SU-DHL-6 (cell line): Measurements from ENCODE around the gene SCGB1D1.

Experiments used
- H2AFZ ChIP-seq: fragments of 200-600 bp; sonication (generic); 2 replicates; pipeline ENCODE4 v1.6.1; 2014; ENCODE audit warnings: low read depth, mild to moderate bottlenecking, moderate library complexity, mixed read lengths, antibody characterized with exemption, low read length; ENCODE audit not compliant: severe bottlenecking
- H3F3A ChIP-seq: fragments of 200-600 bp; shearing (Covaris generic); 2 replicates; pipeline ENCODE4 v1.6.0; 2016; ENCODE audit warnings: antibody characterized with exemption, mild to moderate bottlenecking; ENCODE audit not compliant: insufficient read depth
- H3K27ac ChIP-seq: fragments of 200-600 bp; sonication (generic); 2 replicates; pipeline ENCODE4 v1.5.1; 2016; ENCODE audit warnings: low read depth, mild to moderate bottlenecking, low read length, moderate library complexity, mixed read lengths
- H3K27me3 ChIP-seq: fragments of 200-600 bp; sonication (generic), shearing (Covaris generic); 2 replicates; pipeline ENCODE4 v1.6.0; 2014; ENCODE audit warnings: mild to moderate bottlenecking, low read length
- H3K36me3 ChIP-seq: fragments of 200-600 bp; sonication (generic); 2 replicates; pipeline ENCODE4 v1.6.1; 2014; ENCODE audit warnings: mild to moderate bottlenecking, low read length, mixed read lengths
- H3K4me2 ChIP-seq: fragments of 300-600, 200-600 bp; shearing (Covaris generic), sonication (generic); 2 replicates; pipeline ENCODE4 v1.6.0; 2014; ENCODE audit warnings: low read length, low read depth, mild to moderate bottlenecking; ENCODE audit not compliant: poor library complexity, severe bottlenecking
- H3K4me3 ChIP-seq: fragments of 200-600 bp; sonication (generic); 2 replicates; pipeline ENCODE4 v1.5.1; 2014; ENCODE audit warnings: antibody characterized with exemption, low read length, mild to moderate bottlenecking, mixed read lengths; ENCODE audit not compliant: insufficient read depth, poor library complexity, severe bottlenecking
- H3K79me2 ChIP-seq: fragments of 200-600 bp; sonication (generic); 2 replicates; pipeline ENCODE4 v1.6.1; 2014; ENCODE audit warnings: mild to moderate bottlenecking, low read length, moderate library complexity; ENCODE audit not compliant: insufficient read depth
- H3K9ac ChIP-seq: fragments of 200-600 bp; sonication (generic); 2 replicates; pipeline ENCODE4 v1.7.0; 2014; ENCODE audit warnings: mild to moderate bottlenecking, low read length
- H3K9me2 ChIP-seq: fragments of 200-600 bp; sonication (generic); replicated peaks from 2 replicates; pipeline ENCODE4 v1.6.1; 2014; ENCODE audit warnings: low read length; ENCODE audit not compliant: insufficient read depth
- H3K9me3 ChIP-seq: fragments of 200-600 bp; sonication (generic); 2 replicates; pipeline ENCODE4 v1.6.1; 2014; ENCODE audit warnings: low read length, mixed read lengths; ENCODE audit not compliant: insufficient read depth
- H4K20me1 ChIP-seq: fragments of 200-600 bp; sonication (generic); 2 replicates; pipeline ENCODE4 v1.6.1; 2014; ENCODE audit warnings: low read depth, mild to moderate bottlenecking, antibody characterized with exemption, low read length, moderate library complexity, mixed read lengths
- EZH2phosphoT487 ChIP-seq: fragments of 200-600 bp; sonication (generic), shearing (Covaris generic); conservative IDR thresholded peaks from 2 replicates; pipeline ENCODE4 v1.6.1; 2018; ENCODE audit warnings: mild to moderate bottlenecking, antibody characterized with exemption, low read length, moderate library complexity, mixed read lengths
- TF ChIP-seq, protein P1 (sequence below): fragments of 200-600 bp; sonication (generic); IDR thresholded peaks from one replicate; pipeline ENCODE4 v1.5.1; 2017; ENCODE audit warnings: antibody characterized with exemption, mild to moderate bottlenecking, low read length, moderate library complexity; ENCODE audit not compliant: insufficient read depth, poor library complexity, severe bottlenecking

SCGB1D1 gene

DNA sequence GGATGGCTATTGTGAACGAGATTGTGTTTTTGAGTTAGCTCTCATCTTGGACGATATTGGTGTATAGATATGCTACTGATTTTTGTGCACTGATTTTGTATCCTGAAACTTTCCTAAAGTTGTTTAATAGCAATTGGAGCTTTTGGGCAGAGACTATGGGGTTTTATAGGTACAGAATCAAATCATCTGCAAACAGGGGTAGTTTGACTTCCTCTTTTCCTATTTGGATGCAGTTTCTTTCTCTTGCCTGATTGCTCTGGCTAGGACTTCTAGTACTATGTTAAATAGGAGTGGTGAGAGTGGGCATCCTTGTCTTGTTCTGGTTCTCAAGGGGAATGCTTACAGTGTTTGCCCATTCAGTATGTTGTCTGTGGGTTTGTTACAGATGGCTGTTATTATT, 8.9 kb upstream of the SCGB1D1 start:
- TF ChIP-seq, protein P1, sequence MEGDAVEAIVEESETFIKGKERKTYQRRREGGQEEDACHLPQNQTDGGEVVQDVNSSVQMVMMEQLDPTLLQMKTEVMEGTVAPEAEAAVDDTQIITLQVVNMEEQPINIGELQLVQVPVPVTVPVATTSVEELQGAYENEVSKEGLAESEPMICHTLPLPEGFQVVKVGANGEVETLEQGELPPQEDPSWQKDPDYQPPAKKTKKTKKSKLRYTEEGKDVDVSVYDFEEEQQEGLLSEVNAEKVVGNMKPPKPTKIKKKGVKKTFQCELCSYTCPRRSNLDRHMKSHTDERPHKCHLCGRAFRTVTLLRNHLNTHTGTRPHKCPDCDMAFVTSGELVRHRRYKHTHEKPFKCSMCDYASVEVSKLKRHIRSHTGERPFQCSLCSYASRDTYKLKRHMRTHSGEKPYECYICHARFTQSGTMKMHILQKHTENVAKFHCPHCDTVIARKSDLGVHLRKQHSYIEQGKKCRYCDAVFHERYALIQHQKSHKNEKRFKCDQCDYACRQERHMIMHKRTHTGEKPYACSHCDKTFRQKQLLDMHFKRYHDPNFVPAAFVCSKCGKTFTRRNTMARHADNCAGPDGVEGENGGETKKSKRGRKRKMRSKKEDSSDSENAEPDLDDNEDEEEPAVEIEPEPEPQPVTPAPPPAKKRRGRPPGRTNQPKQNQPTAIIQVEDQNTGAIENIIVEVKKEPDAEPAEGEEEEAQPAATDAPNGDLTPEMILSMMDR, result no peak
- no peak for TF ChIP-seq EZH2phosphoT487
- Histone ChIP-seq H3K9me2 (no peaks in the 10 kb centered on the region), H3K4me3 (no peak overlapping the region), H3K79me2 (no peaks in the 10 kb centered on the region), H3K4me2 (no peak overlapping the region), H3F3A (no peaks in the 10 kb centered on the region), H2AFZ (no peak overlapping the region), H3K9ac (no peak overlapping the region), H3K9me3 (no peaks in the 10 kb centered on the region), H4K20me1 (no peaks in the 10 kb centered on the region), H3K27me3 (no peaks in the 10 kb centered on the region; the same call in 1 of the 2 replicates), H3K27ac (no peak overlapping the region), H3K36me3 (no peaks in the 10 kb centered on the region)

DNA sequence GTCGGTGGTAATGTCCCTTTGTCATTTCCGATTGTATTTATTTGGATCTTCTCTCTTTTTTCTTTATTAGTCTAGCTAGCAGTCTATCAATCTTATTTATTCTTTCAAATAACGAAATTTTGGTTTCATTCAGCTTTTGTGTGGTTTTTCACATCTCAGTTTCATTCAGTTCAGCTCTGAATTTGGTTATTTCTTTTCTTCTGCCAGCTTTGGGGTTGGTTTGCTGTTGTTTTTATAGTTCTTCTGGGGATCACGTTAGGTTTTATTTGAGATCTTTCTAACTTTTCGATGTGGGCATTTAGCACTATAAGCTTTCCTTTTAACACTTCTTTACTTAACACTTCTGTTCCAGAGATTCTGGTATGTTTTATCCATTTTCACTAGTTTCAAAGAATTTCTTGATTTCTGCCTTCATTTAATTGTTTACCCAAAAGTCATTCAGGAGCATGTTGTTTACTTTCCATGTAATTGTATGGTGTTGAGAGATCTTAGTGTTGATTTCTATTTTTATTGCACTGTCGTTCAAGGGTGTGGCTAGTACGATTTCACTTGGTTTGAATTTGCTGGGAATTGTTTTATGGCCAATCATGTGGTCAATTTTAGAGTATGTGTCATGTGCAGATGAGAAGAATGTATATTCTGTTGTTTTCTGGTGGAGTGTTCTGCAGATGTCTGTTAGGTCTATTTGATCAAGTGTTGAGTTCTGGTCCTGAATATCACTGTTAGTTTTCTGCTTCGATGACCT, 7.7 kb upstream of the SCGB1D1 start:
- H3K9me3 ChIP-seq, result no peaks in the 10 kb centered on the region
- no peak overlapping the region for H3K4me2 ChIP-seq
- TF ChIP-seq, protein P1, result no peak
- no peak for TF ChIP-seq EZH2phosphoT487
- no peaks in the 10 kb centered on the region for H4K20me1 ChIP-seq
- H3K27me3 ChIP-seq, result no peaks in the 10 kb centered on the region; the same call in 1 of the 2 replicates
- no peaks in the 10 kb centered on the region for H3K9me2 ChIP-seq
- no peaks in the 10 kb centered on the region for H3F3A ChIP-seq
- H2AFZ ChIP-seq, result no peak overlapping the region
- no peaks in the 10 kb centered on the region for H3K36me3 ChIP-seq
- no peaks in the 10 kb centered on the region for H3K79me2 ChIP-seq
- no peak overlapping the region for H3K27ac ChIP-seq
- no peak overlapping the region for H3K4me3 ChIP-seq
- H3K9ac ChIP-seq, result no peak overlapping the region

DNA sequence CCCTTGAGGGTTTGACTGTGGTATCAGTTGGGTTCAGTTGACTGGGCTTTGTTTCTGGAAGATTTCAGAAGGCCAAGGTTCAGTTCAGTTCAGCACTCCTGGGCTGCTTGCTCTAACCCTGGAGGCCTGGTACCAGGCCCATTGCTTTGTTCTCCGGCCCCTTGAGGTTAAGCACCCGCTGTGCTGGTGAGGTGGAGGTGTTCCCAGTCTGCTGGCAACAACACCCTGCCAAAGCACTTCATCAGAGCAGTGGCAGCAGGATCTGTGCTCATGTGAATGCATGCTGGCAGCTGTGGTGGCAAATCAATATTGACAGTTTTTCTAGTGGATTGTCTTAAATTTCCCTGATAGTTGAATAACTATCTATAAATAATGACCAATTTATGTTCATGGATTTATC, 3.8 kb upstream of the SCGB1D1 start:
- no peaks in the 10 kb centered on the region for H3K9me3 ChIP-seq
- H3K27me3 ChIP-seq, result no peaks in the 10 kb centered on the region
- no peaks in the 10 kb centered on the region for H3K79me2 ChIP-seq
- no peak overlapping the region for H3K4me3 ChIP-seq
- H2AFZ ChIP-seq, result no peak overlapping the region
- no peaks in the 10 kb centered on the region for H4K20me1 ChIP-seq
- no peaks in the 10 kb centered on the region for H3K36me3 ChIP-seq
- no peaks in the 10 kb centered on the region for H3K9me2 ChIP-seq
- H3K27ac ChIP-seq, result no peak overlapping the region
- TF ChIP-seq, protein P1, result no peak
- no peak for TF ChIP-seq EZH2phosphoT487
- no peaks in the 10 kb centered on the region for H3F3A ChIP-seq
- no peak overlapping the region for H3K4me2 ChIP-seq
- no peak overlapping the region for H3K9ac ChIP-seq
